Measurements from ENCODE around the gene CCDC137.

GRCh38 chr17:81717049-81717765 lies 50.7 kb downstream of the CCDC137 start:
- TF ChIP-seq EZH2 (optimal IDR thresholded peaks at IDR 0.05; ENCODE audit: low read depth, low read length) = no peak
- TF ChIP-seq CTCF (IDR thresholded peaks at IDR 0.05; ENCODE audit: low read length) = no peak
- TF ChIP-seq EZH2phosphoT487 (IDR thresholded peaks at IDR 0.05; ENCODE audit: low read length) = no peak
